ENCODE measurements around the gene FAM13B.

DNA sequence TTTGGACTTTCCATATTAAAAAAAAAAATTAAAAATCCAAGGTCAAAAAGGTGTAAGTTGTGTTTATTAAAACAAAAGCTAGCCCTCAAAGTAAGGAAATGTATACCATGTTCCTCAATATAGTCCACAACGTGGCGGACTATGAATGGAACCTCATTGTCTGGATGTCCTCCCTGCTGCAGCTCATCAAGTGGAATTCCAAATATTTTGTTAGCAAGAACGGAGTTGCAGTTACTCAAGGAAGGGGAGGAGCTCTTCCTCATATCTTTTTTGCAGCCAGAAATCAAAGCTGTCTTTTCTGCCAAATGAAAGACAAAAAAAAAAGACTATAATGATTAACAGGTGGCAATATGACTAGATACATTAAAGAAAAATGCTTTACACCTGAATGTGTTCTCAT is 14.0 kb downstream of the FAM13B start:
- TF ChIP-seq, protein P1, sequence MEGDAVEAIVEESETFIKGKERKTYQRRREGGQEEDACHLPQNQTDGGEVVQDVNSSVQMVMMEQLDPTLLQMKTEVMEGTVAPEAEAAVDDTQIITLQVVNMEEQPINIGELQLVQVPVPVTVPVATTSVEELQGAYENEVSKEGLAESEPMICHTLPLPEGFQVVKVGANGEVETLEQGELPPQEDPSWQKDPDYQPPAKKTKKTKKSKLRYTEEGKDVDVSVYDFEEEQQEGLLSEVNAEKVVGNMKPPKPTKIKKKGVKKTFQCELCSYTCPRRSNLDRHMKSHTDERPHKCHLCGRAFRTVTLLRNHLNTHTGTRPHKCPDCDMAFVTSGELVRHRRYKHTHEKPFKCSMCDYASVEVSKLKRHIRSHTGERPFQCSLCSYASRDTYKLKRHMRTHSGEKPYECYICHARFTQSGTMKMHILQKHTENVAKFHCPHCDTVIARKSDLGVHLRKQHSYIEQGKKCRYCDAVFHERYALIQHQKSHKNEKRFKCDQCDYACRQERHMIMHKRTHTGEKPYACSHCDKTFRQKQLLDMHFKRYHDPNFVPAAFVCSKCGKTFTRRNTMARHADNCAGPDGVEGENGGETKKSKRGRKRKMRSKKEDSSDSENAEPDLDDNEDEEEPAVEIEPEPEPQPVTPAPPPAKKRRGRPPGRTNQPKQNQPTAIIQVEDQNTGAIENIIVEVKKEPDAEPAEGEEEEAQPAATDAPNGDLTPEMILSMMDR (conservative IDR thresholded peaks at IDR 0.05; ENCODE audit: low read depth, low read length), result no peak
- TF ChIP-seq EZH2 (IDR thresholded peaks at IDR 0.05; ENCODE audit: borderline replicate concordance, low read depth, low read length, poor library complexity, severe bottlenecking), result no peak

Data from A673 (cell line).